Bronchial epithelial cell (primary cell): ENCODE data around the gene SHC1. TPM values are rescaled to one million over a fixed set of nuclear protein-coding genes. Genes with fewer than 3 reads are reported as not detected.

Experiments
- DNase-seq: peaks from one replicate; pipeline ENCODE4 v3.0.0-alpha.2; 2010; ENCODE audit warnings: low read depth
- FAIRE-seq: peaks from 2 replicates; lab custom pipeline; 2011; peaks lifted over from hg19 to GRCh38; lab: Jason Lieb, UNC
- H3K27me3 ChIP-seq: 2 replicates; pipeline ENCODE4 v1.5.1; 2011; ENCODE audit warnings: low read length; ENCODE audit not compliant: control insufficient read depth, insufficient read depth
- H3K36me3 ChIP-seq: 2 replicates; pipeline ENCODE4 v1.5.1; 2011; ENCODE audit warnings: low read length; ENCODE audit not compliant: control insufficient read depth, insufficient read depth
- H3K4me3 ChIP-seq: 2 replicates; pipeline ENCODE4 v1.5.1; 2011; ENCODE audit warnings: mild to moderate bottlenecking, low read depth, low read length, control low read depth
- CTCF ChIP-seq: IDR thresholded peaks from 2 replicates; pipeline ENCODE4 v1.5.1; 2011; ENCODE audit warnings: mild to moderate bottlenecking, moderate library complexity, low read length, control low read depth, inconsistent platforms; ENCODE audit not compliant: insufficient read depth, severe bottlenecking
- total RNA-seq: library from RNA; depleted of rRNA; stranded (reverse); fragments of >200 nt; gene quantifications from 2 replicates; pipeline ENCODE4 v1.2.1, GENCODE V29; 2014

SHC1 gene
- total RNA-seq, 1 donor from 2014 or later: 216 TPM

- DNase-seq: no peak
- TF ChIP-seq CTCF: no peak
- FAIRE-seq: no peak
- H3K4me3 ChIP-seq: peak overlapping the region; percentile 35
- H3K36me3 ChIP-seq: peaks cover 51% of the 10 kb centered on the region
- H3K27me3 ChIP-seq: no peaks in the 10 kb centered on the region
These were observed 38.7 kb upstream of the SHC1 start for GRCh38 chr1:155009221-155009711.

GRCh38 chr1:155008015-155008941 is 37.7 kb upstream of the SHC1 start:
- FAIRE-seq: peak; percentile 43
- Histone ChIP-seq H3K4me3 (peak overlapping the region; percentile 35), H3K36me3 (peaks cover 50% of the 10 kb centered on the region), H3K27me3 (no peaks in the 10 kb centered on the region)
- no peak for DNase-seq
- TF ChIP-seq CTCF: no peak

GRCh38 chr1:155007251-155007828 is 36.8 kb upstream of the SHC1 start:
- H3K36me3 ChIP-seq: peaks cover 44% of the 10 kb centered on the region
- no peak for TF ChIP-seq CTCF
- no peak for FAIRE-seq
- H3K4me3 ChIP-seq: peak overlapping the region; percentile 35
- no peak for DNase-seq
- no peaks in the 10 kb centered on the region for H3K27me3 ChIP-seq

GRCh38 chr1:155006601-155007101 is 36.1 kb upstream of the SHC1 start:
- FAIRE-seq (no peak), DNase-seq (no peak)
- no peak overlapping the region for H3K4me3 ChIP-seq
- H3K27me3 ChIP-seq: no peaks in the 10 kb centered on the region
- peaks cover 39% of the 10 kb centered on the region for H3K36me3 ChIP-seq
- no peak for TF ChIP-seq CTCF

GRCh38 chr1:155005076-155006011 is 34.8 kb upstream of the SHC1 start:
- Histone ChIP-seq H3K36me3 (peaks cover 34% of the 10 kb centered on the region), H3K4me3 (peak overlapping the region; percentile 96), H3K27me3 (no peaks in the 10 kb centered on the region)
- peak; percentile 75 for DNase-seq
- no peak for FAIRE-seq
- no peak for TF ChIP-seq CTCF
